Activated CD4-positive, alpha-beta T cell treated with anti-CD3 and anti-CD28 coated beads, Interleukin-2, amount 50 U/mL, for 48 hours (primary cell): ENCODE measurements around the gene CMSS1.
"Not testable (repeated sequence)": the region's sequence is repeated elsewhere in the genome, so short reads cannot be mapped to it uniquely, and the experiment has no call there.

ENCODE experiments used
- DNase-seq, 2 experiments: peaks; one replicate each; pipeline ENCODE4 v3.0.0-alpha.2; 2020

The CMSS1 gene

DNA sequence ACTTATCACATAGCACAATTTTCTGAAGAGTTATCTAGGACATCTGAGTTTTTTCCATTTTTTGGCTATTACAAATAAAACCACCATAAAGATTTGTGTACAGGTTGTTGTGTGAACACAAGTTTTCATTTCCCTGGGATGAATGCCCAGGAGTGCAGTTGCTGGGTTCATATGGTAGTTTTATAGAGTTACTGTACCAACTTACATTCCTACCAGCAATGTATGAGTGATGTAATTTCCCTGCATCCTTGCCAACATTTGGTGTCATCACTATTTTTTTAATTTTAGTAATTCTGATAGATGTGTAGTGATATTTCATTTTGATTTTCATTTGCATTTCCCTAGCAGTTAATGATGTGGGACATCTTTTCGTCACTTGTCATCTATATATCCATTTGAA is 276.2 kb downstream of the CMSS1 start:
- no peak for DNase-seq

GRCh38 chr3:100096286-100096685 is 278.6 kb downstream of the CMSS1 start:
- not testable (repeated sequence) for DNase-seq

GRCh38 chr3:100096866-100097265 is 279.2 kb downstream of the CMSS1 start:
- DNase-seq: no peak

DNA sequence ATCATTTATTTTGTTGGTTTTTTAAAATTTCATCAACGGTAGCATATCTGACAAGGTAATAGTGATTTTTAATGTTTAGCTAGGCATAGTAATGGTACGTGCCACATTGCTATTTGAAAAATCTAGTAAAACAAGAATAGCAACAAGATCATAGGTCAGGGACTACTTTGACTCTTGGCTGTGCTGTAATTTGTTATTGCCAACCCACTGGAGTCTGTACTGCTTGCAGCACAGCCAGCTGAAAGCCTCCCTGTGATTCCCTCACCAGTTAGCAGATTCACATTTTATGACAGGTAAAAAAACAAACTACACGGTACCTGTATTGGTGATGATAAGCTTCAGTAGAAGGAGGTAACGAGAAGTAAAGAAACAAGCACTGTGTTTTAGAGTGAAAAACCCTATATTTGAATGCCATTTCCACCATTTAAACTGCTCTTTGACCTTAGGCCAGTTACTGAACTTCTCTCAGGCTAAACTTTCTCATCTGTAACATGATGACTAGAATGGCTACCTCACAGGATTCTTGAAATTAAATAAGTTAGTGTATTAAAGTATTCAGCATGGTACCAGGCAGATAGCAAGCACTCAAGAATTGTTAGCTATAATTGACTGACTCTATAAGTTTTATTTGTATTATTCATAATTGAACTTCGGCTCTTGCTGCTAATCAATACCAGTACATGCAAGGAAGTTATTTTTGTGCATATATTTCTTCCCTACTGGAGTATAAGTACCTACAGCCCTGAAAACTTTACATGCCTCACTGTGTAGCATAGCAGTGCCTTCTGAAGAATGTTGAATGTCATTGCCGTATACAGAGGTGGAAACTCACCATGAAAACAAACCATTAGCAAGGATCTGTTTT is 280.5 kb downstream of the CMSS1 start:
- no peak for DNase-seq

- no peak for DNase-seq
These were observed 281.1 kb downstream of the CMSS1 start for GRCh38 chr3:100098784-100099070.

DNA sequence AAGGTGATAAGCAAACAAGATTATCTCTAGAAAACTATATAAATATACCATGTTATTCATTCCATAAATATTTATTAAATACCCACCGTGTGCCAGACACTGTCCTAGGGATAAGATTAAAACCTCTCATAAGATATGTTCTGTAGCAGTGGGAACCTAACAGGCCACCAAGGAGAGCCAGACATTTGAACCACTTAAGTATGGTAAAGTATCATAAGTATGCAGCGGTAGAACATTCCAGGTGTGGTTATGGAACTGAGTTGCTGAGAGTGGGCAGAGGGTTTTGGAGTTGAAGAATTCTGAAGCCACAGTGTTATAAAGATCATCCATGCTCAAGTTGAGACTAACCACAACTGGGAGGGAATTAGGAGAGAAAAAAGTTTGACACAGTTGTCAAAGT is 282.0 kb downstream of the CMSS1 start:
- no peak for DNase-seq

DNA sequence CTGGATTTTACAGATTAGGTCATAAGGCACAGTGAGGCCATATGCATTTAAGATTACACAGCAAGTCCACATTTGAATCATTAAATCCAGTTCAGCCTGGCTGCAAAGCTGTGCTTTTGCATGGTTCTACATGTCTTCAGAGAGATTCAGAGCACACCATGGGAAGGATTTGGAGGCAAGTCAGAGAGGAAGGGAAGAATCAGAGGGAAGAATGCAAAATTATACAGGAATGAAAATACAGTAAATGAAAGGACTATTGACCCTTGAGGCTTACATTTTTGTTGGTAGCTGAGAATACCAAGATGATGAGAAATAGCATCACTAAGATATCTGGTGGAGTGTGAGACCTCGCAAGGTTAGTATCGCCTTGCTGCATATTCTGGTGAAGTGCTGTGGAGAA is 282.8 kb downstream of the CMSS1 start:
- DNase-seq: no peak

DNA sequence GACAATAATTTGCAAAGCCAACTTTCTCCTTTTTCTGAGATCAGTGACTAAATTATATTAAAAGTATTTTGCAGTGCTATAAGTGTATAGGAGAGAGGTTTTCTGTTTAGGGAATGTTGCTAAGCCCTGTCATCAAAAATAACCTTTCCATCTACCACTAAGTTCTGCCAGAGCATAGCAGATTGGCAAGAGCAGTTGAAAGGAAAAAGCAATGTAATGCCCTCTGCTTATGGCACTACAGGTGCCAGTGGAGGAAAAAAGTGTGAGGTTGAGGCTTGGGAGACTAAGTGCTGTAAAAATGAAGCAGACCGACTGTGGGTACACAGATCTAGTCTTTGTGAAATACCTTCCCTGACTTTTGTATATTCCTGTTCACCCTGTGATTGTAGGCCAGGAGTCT is 285.1 kb downstream of the CMSS1 start:
- DNase-seq: no peak

DNA sequence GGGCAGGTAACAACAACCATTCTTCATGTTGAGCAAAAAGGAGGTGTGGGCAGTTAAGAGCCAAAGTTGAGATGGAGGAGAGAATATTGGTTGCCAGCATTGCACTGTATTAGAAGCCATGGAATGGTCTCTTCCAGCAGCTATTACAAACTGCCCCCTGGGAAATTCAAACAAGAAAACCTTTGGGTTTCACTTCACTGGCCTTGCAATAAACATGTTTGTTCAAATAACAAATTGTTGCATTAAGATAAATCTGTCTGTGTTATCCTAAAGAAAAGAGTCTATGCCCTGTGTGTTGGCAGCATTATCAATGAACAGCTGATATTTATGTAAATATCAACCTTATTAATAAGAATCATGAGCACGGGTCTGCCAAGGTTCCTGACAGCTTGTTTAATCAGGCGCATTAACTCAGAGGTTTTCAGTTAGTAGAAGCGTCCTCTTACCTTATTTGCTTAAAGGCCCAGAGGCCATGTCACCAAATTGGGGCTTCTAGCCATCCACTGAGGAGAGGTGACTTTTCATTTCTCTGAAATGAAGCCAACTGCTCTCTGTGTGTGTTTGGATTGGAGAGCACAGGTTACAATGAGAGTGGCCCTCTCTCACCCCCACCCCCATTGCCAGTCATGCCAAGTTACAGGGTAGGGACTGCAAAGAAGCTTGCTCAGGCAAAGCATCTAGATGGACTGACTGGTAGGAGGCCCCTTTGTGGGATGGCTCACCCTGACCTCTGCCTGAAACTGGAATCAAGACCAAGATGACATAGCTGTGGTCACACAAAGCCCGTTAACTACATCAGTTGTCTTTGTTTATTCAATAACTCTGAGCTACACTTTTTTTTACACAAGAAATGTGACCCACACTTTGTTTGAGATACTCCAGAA is 286.1 kb downstream of the CMSS1 start:
- peak in 1 of 2 experiments; percentile 20 for DNase-seq

DNA sequence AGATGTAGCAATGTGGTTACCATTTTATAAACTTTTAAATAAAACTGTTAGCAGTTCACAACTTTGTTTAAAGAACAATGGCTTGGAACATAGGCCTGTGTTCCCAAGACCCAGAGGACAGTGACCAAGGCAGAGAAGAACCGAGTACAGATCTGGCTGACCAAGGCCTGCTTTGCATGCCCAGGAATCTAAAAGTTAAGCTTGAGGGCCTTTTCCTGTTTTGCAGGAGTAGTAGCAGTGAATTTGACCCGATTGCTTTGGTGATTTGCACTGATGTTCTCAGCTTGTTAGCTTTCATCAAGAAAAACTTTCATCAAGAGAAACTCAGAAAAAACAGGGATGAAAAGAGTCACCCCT is 286.8 kb downstream of the CMSS1 start:
- DNase-seq: no peak

DNA sequence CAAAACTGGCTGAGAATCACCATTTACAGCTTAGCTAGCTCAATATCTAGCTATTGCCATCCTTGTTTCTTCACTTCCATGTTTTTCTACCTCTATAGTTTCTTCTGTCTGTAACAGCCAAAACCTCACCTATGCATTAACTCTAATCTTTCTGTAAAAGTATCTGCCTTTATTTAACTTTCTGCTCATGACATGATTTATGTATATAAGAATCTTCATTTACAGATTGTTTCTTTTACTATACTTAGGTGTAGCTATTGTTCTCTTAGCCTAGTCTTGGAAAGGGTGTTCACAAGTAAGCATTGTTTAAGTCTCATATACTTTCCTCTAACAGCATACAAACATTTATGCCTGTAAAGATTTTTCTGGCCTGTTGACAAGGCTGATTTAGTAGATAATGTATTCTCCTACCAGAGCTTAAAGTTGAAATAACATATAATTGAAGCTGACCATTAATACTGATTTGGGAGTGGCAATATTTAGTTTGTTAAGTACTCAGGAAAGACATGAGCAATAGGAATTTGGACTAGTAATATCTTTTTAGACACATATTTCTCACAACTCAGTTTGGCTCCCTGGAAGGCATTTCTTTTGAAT is 287.3 kb downstream of the CMSS1 start:
- no peak for DNase-seq

- DNase-seq: no peak
These were observed 287.8 kb downstream of the CMSS1 start for GRCh38 chr3:100105501-100105900.

GRCh38 chr3:100106094-100106493 is 288.4 kb downstream of the CMSS1 start:
- DNase-seq: no peak

- DNase-seq: no peak
These were observed 289.0 kb downstream of the CMSS1 start for GRCh38 chr3:100106531-100107141.

DNA sequence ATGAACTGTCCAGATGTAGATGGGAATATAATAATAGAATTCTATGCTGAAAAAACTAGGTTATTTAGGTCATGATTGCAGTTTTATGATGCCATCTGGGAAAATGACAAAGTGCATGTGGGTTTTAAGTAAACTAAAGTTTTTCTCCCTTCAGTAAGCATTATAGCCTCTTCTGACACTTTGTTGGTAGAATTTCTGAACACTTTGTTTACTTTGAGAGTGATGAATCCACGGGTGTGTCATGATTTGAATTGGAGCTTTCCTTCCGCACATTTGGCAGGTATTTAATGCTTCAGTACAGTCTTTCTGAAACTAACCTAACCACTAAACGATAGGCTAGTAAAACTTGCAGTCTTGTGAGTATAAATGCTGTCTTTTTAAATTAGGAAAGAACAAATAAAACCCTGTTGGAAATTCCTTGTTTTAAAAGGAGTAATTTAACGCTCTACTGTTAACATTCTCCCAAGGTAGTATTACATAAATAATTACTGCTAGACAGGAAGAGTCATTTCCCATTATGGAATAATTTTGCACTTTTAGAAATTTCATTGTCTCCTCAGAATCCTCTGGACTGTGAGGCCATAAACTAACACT is 289.7 kb downstream of the CMSS1 start:
- DNase-seq: no peak

- no peak for DNase-seq
These were observed 290.9 kb downstream of the CMSS1 start for GRCh38 chr3:100108464-100109079.

GRCh38 chr3:100110162-100110561 is 292.5 kb downstream of the CMSS1 start:
- DNase-seq: no peak

DNA sequence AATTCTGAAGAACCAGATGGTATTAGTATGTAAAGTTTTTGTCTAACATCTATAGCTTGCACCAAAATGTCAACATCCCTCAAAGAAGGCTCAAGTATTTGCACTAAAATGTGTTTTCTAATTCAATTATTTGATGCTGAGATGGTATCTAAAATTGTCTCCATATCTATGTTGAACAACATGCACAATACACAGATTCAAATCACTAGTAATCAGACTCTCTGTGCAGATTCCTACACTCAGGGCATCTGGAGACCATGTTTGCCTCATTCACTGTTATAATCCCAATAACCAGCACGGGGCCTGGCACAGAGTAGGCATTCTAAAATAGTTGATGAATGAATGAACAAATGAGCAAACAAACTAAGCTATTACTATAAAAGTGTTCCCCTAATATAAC is 294.1 kb downstream of the CMSS1 start:
- no peak for DNase-seq

GRCh38 chr3:100113723-100114412 is 296.2 kb downstream of the CMSS1 start:
- no peak for DNase-seq

DNA sequence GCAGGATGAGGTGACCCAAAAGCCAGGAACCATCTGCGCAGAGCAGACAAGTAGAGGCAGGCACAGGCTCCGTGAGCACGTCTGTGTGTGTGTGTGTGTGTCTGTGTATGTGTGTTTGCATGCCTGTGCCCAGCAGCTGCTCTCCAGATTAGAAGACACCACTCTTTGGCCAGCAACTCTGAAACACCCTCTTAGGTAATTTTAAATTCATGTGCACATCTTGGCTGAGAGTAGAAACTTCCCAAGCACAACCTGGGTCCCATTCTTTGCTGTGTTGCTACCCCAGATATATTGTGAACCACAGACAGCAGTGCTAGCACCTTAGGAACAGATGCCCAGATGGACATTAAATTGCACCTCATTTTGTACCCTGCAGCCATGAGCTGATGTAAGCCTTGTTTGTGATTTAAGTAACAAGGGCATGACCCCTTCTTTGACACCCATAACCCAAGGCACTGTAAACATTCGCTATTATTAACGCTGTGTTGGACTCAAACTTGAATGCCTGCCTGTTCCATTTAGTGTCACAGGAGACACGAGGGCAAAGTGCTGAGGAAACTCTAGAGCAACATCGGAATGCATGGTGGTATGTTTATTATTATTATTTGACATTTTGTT is 296.9 kb downstream of the CMSS1 start, which contains the start of gene FILIP1L:
TSS of gene FILIP1L (minus strand) at position 89 of the 618 bp plus-strand sequence.
- no peak for DNase-seq

DNA sequence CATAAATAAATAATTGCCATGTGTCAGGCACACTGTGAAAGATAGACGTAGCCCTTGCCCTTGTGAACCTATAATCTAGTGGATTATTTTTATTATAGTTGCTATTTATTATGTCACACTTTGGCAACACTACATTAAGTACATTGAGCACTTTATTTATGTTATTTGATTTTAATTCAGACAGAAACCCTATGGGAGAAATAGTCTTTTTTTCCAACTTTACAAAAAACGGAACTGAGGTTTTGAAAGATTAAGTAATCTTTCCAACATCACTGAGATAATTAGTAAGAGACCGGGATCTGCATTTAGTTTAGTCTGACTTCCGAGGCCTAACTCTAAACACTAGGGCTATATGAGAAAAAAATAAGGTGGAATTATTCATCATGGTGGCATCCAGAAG is 299.4 kb downstream of the CMSS1 start:
- DNase-seq: no peak
